ENCODE results near the gene LRRC7.

DNA sequence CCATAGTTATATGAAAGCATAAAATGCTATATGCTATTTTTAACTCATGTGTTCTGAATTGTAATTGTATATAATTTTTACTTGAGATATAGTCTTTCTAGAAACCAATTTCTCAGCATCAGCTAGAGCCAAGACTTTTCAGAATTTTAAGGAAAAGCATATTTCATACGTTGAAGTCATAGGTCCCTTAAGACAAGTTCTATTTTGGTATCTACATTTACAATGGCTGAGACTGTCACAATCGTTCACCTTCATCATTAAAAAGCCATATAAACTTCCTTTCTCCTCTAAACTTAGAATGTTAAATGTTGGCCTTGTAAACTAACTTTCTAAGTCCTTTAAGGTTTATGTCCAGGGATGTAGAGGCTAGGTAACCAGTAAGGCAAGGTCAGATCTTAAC, 533.5 kb downstream of the LRRC7 start:
- no peak for TF ChIP-seq KDM1A (IDR thresholded peaks at IDR 0.05; ENCODE audit: borderline replicate concordance, low read length)
- TF ChIP-seq EP300 (IDR thresholded peaks at IDR 0.05; ENCODE audit: borderline replicate concordance in 1 of 2, low read depth in 2 of 2, low read length in 2 of 2) = no peak
- no peak for TF ChIP-seq HDAC6 (IDR thresholded peaks at IDR 0.05; ENCODE audit: low read depth, low read length)
